ENCODE data around the gene WNK1.
"Not testable (repeated sequence)": the region's sequence is repeated elsewhere in the genome, so short reads cannot be mapped to it uniquely, and the experiment has no call there.

- TF ChIP-seq CTCF (IDR thresholded peaks at IDR 0.05; ENCODE audit: insufficient read depth, low read depth, low read length); EZH2 (IDR thresholded peaks at IDR 0.05; ENCODE audit: insufficient read depth, low read length): not testable (repeated sequence)
These were observed 36.4 kb downstream of the WNK1 start for GRCh38 chr12:788762-789161.

Measured in astrocyte (in vitro differentiated cells and primary cell).